ACC112 (cell line): Measurements from ENCODE around the gene DDX59.

Source experiments
- H2AFZ ChIP-seq: fragments of 200-600 bp; sonication (generic); one replicate; pipeline ENCODE4 v1.6.0; 2017; ENCODE audit warnings: antibody characterized with exemption, low read length; ENCODE audit not compliant: unreplicated experiment
- H3K27ac ChIP-seq: fragments of 200-600 bp; sonication (generic); 2 replicates; pipeline ENCODE4 v1.5.1; 2014; ENCODE audit warnings: low read depth, mild to moderate bottlenecking, antibody characterized with exemption, low read length, moderate library complexity
- H3K27me3 ChIP-seq: fragments of 200-600 bp; sonication (generic); 2 replicates; pipeline ENCODE4 v1.6.1; 2014; ENCODE audit warnings: mild to moderate bottlenecking, antibody characterized with exemption, low read length, moderate library complexity, mixed read lengths; ENCODE audit not compliant: insufficient read depth
- H3K36me3 ChIP-seq: fragments of 200-600 bp; sonication (generic); 2 replicates; pipeline ENCODE4 v1.6.1; 2016; ENCODE audit warnings: mild to moderate bottlenecking, antibody characterized with exemption, low read length, moderate library complexity, mixed read lengths; ENCODE audit not compliant: insufficient read depth
- H3K4me1 ChIP-seq: fragments of 200-600 bp; sonication (generic); one replicate; pipeline ENCODE4 v1.6.1; 2016; ENCODE audit warnings: low read length, mixed read lengths; ENCODE audit not compliant: insufficient read depth, unreplicated experiment, control insufficient read depth
- H3K4me3 ChIP-seq: fragments of 200-600 bp; sonication (generic); 2 replicates; pipeline ENCODE4 v1.5.1; 2014; ENCODE audit warnings: mild to moderate bottlenecking, low read depth, low read length
- H3K79me2 ChIP-seq: fragments of 200-600 bp; sonication (generic); one replicate; pipeline ENCODE4 v1.6.0; 2016; ENCODE audit warnings: low read length; ENCODE audit not compliant: control insufficient read depth, unreplicated experiment, insufficient read depth

The DDX59 gene

DNA sequence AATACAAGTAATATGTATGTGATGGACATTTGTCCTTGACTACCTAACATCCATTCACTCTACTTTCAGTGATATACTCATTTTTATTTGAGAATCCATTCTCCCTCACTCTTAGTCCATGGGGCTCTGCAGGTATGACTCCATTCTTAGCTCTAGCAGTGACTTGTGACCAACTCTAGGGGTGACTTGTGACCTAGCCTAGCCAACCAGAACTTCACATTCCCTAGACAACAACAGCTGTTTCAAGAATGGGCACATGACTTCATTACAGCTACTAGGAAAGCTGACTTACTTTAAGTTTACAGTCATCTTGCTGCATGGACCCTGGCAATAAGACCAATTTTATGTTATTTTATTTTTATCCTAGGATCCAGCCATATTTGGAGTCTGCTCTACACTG is 23.6 kb upstream of the DDX59 start:
- no peaks in the 10 kb centered on the region for H3K36me3 ChIP-seq
- no peaks in the 10 kb centered on the region for H3K4me1 ChIP-seq
- no peak overlapping the region for H3K27ac ChIP-seq
- H3K27me3 ChIP-seq, result no peaks in the 10 kb centered on the region
- H3K4me3 ChIP-seq, result no peak overlapping the region
- no peak overlapping the region for H2AFZ ChIP-seq
- H3K79me2 ChIP-seq, result no peaks in the 10 kb centered on the region

- Histone ChIP-seq H3K79me2 (no peaks in the 10 kb centered on the region), H3K4me1 (no peaks in the 10 kb centered on the region), H3K27ac (no peak overlapping the region), H3K4me3 (no peak overlapping the region), H2AFZ (no peak overlapping the region), H3K27me3 (no peaks in the 10 kb centered on the region), H3K36me3 (no peaks in the 10 kb centered on the region)
These were observed 22.6 kb upstream of the DDX59 start for GRCh38 chr1:200692316-200692715.

GRCh38 chr1:200686620-200687019 is 16.9 kb upstream of the DDX59 start:
- no peak overlapping the region for H2AFZ ChIP-seq

DNA sequence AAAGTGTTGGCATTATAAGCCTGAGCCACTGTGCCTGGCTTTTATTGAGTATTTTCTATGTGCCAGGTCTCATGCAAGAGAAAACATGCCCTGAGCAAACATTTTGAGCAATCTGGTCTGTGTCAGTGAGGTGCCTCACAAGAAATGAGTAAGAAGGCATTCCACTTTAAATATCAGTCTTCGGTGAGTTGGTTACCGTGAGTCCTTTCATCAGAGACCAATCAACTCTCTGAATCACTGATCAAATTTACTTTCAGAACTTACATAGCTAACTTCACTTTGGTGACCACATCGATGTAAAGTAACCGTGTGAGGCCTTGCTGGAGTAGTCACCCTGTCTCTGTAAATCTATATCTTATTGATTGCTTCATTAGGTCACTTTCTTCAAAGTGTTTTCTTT is 14.3 kb upstream of the DDX59 start:
- Histone ChIP-seq H3K4me3 (no peak overlapping the region), H2AFZ (no peak overlapping the region), H3K36me3 (no peaks in the 10 kb centered on the region), H3K27me3 (no peaks in the 10 kb centered on the region), H3K27ac (no peak overlapping the region), H3K79me2 (no peaks in the 10 kb centered on the region), H3K4me1 (no peaks in the 10 kb centered on the region)

More at GRCh38 chr1:200686620-200687019, 16.9 kb upstream of the DDX59 start:
- Histone ChIP-seq H3K4me1 (no peaks in the 10 kb centered on the region), H3K36me3 (no peaks in the 10 kb centered on the region), H3K79me2 (no peaks in the 10 kb centered on the region), H3K4me3 (no peak overlapping the region), H3K27ac (no peak overlapping the region), H3K27me3 (no peaks in the 10 kb centered on the region)

DNA sequence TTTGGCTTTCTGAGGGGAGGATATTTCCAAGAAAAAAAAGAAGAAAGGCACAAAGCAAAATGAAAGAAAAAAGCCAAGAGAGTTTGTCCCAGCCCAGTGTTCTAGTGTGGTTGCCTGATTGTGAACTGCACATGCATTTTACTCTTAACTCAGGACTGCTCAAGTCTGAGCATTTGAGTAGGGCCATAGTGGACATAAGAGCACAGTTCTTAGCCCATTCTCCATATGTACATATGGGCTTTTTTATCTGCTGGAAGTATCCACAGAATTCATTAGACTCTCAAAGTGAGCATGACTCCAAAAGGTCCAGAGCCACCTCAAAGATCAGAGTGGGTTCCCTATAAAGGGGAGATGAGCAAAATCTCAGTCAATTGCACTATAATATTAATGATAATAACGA is 13.6 kb upstream of the DDX59 start:
- H3K36me3 ChIP-seq, result no peaks in the 10 kb centered on the region
- H3K4me1 ChIP-seq, result no peaks in the 10 kb centered on the region

GRCh38 chr1:200681231-200681630 is 11.5 kb upstream of the DDX59 start:
- Histone ChIP-seq H3K79me2 (no peaks in the 10 kb centered on the region), H3K36me3 (no peaks in the 10 kb centered on the region), H3K4me3 (no peak overlapping the region), H3K27me3 (no peaks in the 10 kb centered on the region), H3K4me1 (no peaks in the 10 kb centered on the region), H3K27ac (no peak overlapping the region), H2AFZ (no peak overlapping the region)

More for the DNA sequence above, 13.6 kb upstream of the DDX59 start:
- no peak overlapping the region for H3K27ac ChIP-seq
- H2AFZ ChIP-seq, result no peak overlapping the region
- no peaks in the 10 kb centered on the region for H3K79me2 ChIP-seq
- no peaks in the 10 kb centered on the region for H3K27me3 ChIP-seq
- no peak overlapping the region for H3K4me3 ChIP-seq

DNA sequence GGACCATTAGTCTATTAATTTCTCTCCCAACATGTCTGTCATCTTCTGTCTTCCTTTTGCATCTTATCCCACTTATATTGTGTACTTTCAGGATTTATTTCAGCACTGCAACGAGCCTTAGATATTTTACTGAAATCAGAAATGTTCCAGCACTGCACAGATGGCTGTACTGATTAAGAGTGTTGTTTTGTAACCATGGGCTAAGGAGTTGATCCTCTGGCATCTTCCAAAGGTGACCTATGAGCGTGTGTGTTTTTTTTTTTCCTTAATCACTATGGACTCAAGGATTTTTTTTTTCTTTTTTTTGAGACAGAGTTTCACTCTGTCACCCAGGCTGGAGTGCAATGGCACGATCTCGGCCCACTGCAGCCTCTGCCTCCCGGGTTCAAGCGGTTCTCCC is 7.1 kb upstream of the DDX59 start:
- Histone ChIP-seq H3K27me3 (no peaks in the 10 kb centered on the region), H2AFZ (no peak overlapping the region), H3K79me2 (no peaks in the 10 kb centered on the region), H3K4me3 (no peak overlapping the region), H3K4me1 (no peaks in the 10 kb centered on the region), H3K36me3 (no peaks in the 10 kb centered on the region), H3K27ac (no peak overlapping the region)

- Histone ChIP-seq H3K27ac (no peak overlapping the region), H3K4me3 (no peak overlapping the region), H3K36me3 (no peaks in the 10 kb centered on the region), H3K4me1 (peaks cover 8% of the 10 kb centered on the region), H3K27me3 (no peaks in the 10 kb centered on the region), H2AFZ (no peak overlapping the region), H3K79me2 (peaks cover 8% of the 10 kb centered on the region)
These were observed 5.8 kb upstream of the DDX59 start for GRCh38 chr1:200675588-200675852.

DNA sequence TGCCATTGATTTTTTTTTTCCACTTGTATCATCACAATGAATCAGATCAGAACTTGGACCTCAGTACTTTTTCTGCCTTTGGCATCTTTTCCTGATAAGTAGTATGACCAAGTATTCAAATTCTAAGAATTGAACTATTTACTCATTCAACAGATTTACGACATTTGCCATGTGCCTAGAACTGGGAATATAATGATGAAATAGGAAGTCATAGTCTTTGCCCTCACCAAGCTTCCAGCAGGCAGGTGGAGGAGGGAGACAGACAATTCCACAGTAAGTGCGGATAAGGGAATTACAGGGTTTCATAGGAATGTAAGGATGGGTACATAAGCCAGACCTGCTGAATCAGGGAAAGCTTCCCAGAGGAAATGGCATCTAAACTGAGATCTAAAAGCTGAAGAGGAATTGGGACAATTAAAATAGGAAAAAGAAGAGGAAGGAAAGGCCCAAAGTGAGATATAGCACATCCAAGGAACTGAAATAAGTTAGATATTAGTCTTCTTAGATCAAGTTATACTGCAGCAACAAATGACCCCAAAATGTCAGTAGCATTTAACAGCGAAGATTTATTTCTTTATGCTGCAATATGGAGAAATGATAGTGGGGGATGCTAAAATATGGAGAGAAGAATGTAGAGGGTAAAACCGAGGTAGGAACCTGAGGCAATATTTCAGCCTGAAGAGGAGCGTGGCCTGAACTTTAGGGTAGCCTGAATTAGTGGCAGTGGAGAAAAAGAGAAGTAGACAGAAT is 5.3 kb upstream of the DDX59 start:
- Histone ChIP-seq H2AFZ (no peak overlapping the region), H3K4me1 (peaks cover 8% of the 10 kb centered on the region), H3K79me2 (peaks cover 8% of the 10 kb centered on the region), H3K27me3 (no peaks in the 10 kb centered on the region), H3K27ac (no peak overlapping the region), H3K36me3 (no peaks in the 10 kb centered on the region), H3K4me3 (no peak overlapping the region)

- peaks cover 8% of the 10 kb centered on the region for H3K79me2 ChIP-seq
- H2AFZ ChIP-seq, result no peak overlapping the region
- no peaks in the 10 kb centered on the region for H3K27me3 ChIP-seq
- H3K4me3 ChIP-seq, result no peak overlapping the region
- no peak overlapping the region for H3K27ac ChIP-seq
- peaks cover 8% of the 10 kb centered on the region for H3K4me1 ChIP-seq
- H3K36me3 ChIP-seq, result no peaks in the 10 kb centered on the region
These were observed 4.5 kb upstream of the DDX59 start for GRCh38 chr1:200673952-200674823.
